AG10803 (cell line): Measurements from ENCODE around the gene SP6.
A peak's percentile ranks its signal among the peaks of the same experiment; 100 is the strongest.

Experiments
- DNase-seq: peaks from one replicate; pipeline ENCODE4 v3.0.0; 2010; ENCODE audit warnings: low read depth
- H3K4me3 ChIP-seq: 2 replicates; pipeline ENCODE4 v1.5.1; 2011; ENCODE audit warnings: mild to moderate bottlenecking, low read length, control low read depth
- TF ChIP-seq, protein P1 (sequence below): conservative IDR thresholded peaks from 2 replicates; pipeline ENCODE4 v1.5.1; 2011; ENCODE audit warnings: mild to moderate bottlenecking, low read length, control low read depth, inconsistent platforms

SP6 gene

GRCh38 chr17:47850692-47851573 is at the start of gene SP6:
Gene SP6, minus strand, starts transcription at chr17:47851163. Its CDS starts 2,734 bp downstream, at chr17:47848429.
- TF ChIP-seq, protein P1, sequence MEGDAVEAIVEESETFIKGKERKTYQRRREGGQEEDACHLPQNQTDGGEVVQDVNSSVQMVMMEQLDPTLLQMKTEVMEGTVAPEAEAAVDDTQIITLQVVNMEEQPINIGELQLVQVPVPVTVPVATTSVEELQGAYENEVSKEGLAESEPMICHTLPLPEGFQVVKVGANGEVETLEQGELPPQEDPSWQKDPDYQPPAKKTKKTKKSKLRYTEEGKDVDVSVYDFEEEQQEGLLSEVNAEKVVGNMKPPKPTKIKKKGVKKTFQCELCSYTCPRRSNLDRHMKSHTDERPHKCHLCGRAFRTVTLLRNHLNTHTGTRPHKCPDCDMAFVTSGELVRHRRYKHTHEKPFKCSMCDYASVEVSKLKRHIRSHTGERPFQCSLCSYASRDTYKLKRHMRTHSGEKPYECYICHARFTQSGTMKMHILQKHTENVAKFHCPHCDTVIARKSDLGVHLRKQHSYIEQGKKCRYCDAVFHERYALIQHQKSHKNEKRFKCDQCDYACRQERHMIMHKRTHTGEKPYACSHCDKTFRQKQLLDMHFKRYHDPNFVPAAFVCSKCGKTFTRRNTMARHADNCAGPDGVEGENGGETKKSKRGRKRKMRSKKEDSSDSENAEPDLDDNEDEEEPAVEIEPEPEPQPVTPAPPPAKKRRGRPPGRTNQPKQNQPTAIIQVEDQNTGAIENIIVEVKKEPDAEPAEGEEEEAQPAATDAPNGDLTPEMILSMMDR, result no peak
- peak; percentile 53 for DNase-seq
- H3K4me3 ChIP-seq, result peak within 1 kb of the TSS; percentile 40

DNA sequence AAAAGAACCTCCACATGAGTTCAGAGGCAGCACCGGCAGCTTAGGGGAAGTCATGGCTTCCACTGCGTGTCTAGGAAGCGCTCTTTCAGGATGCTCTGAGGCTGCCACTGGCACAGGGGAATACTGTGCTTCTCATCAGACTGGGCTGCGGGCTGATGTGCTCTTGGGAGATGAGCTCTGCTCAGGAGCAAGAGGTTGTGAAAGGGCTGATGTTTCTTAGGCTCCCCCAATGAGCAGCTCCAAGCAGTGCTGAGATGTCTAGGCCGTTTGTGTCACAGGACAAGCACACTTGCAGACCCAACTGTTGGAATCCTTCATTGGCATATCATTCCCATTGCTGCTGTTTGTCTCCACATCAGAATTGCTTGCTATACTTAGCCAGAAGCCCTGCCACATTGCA is 48.7 kb upstream of the SP6 start:
- no peak for DNase-seq
- TF ChIP-seq, protein P1, result no peak
- H3K4me3 ChIP-seq, result no peak overlapping the region

GRCh38 chr17:47898241-47898640 is 47.3 kb upstream of the SP6 start:
- no peak for DNase-seq
- H3K4me3 ChIP-seq, result no peak overlapping the region
- TF ChIP-seq, protein P1, result no peak

GRCh38 chr17:47897561-47897960 is 46.6 kb upstream of the SP6 start:
- TF ChIP-seq, protein P1, result no peak
- DNase-seq, result no peak
- peak overlapping the region; percentile 96 for H3K4me3 ChIP-seq

DNA sequence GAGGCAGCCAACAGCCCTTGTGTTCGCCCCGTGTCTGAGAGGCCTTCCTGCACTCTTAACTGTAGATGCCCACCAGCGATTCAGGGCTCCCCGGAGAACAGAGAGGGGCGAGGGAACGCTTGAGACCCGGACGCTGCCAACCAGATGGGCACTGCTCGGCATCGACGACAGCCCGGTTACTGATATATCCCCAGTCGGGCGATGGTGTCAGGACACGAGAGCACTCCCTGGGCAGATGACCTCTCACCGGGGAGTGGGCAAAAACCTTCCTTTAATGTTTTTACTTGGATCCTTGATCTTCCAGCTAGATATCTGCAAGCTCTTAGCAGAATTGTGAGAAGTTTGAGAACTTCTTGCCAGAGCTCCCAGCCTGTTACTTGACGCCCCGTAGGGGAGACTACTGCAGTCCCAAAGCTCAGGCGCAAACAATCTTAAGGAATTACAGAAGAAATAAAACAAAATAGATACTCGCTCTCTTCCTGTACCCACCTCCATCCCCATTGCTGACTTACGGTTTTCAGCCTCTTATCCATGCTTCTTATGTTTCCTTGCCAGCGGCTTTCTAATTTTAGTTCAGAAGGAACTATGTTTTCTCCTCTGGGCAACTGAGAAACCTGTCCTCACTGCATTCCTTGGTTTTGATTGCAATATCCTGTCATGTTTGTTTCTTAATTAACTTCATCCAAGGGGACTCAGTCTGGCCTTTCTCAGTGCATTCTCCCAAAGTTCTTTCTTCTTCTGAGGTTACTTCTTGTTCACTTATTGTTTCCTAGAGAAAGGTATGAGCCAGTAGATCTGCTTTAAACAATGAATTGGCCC is 45.9 kb upstream of the SP6 start:
- TF ChIP-seq, protein P1, result no peak
- peak overlapping the region; percentile 96 for H3K4me3 ChIP-seq
- DNase-seq, result peak; percentile 47

DNA sequence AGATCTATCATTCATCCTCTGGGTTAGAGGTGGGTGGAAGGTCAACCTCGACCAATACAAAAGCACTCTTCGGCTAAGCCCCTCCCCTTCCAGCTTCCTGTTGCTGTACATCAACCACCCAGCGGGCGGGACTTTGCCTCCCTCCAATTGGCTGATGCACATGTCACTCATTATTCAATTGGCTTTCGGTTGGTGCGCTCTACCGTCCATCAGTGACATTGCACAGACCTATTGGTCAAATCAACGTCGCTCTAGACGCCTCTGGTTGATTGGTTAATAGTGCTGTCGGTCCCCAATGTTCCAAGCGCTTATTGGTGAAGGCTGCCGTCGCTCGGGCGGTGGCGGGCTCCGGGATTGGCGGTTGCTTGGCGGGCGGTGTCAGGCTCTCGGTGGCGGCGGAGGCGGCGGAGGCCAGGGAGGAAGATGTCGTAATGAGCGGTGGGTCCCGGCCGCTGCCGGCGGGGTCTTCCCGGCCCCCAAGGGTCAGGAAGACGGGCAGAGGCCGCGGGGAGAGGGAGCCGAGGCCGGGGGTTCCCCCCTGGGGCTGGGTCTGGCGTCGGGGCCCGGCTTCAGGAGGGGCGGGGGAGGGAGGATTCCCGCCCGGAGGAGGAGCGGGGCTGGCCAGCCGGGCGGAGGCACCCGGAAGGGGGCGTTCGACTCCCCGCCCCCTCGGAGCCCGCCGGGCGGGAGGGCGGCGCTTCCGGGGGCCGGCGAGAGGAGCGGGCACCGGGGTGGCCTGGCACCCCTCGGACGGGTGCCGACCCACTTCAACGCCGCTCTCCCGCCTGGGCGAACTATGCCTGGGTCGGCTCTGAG is 45.1 kb upstream of the SP6 start, which contains the start of gene SP2:
Gene SP2 (plus strand): TSS at position 381 of the 816 bp plus-strand sequence. CDS start 51 bp downstream, at position 432.
- peak; percentile 100 for DNase-seq
- TF ChIP-seq, protein P1, result no peak
- peak within 1 kb of the TSS; percentile 98 for H3K4me3 ChIP-seq
